Cardiac muscle cell (in vitro differentiated cells and primary cell): ENCODE data around the gene CST9L. TPM values are rescaled to one million over a fixed set of nuclear protein-coding genes. Genes with fewer than 3 reads are reported as not detected.

Experiments used
- DNase-seq, 2 donors: peaks; one replicate each; pipeline versions ENCODE4 v3.0.0 to v3.0.0-alpha.2; 2010 to 2017; ENCODE audit warnings: low read depth in 1 of 2, low spot score in 1 of 2
- H3K27ac ChIP-seq: fragments of 200-600 bp; sonication (generic); 2 replicates; pipeline ENCODE4 v1.5.1; 2016
- H3K27me3 ChIP-seq: fragments of 200-600 bp; sonication (generic); 2 replicates; pipeline ENCODE4 v1.6.0; 2016; ENCODE audit warnings: control low read depth
- H3K36me3 ChIP-seq: fragments of 200-600 bp; sonication (generic); 2 replicates; pipeline ENCODE4 v1.5.1; 2016; ENCODE audit warnings: control low read depth
- H3K4me1 ChIP-seq: fragments of 200-600 bp; sonication (generic); 2 replicates; pipeline ENCODE4 v1.8.1; 2017; ENCODE audit warnings: low read depth, mild to moderate bottlenecking, mixed run types
- H3K4me3 ChIP-seq: fragments of 200-600 bp; sonication (generic); 2 replicates; pipeline ENCODE4 v1.5.1; 2016; ENCODE audit warnings: mild to moderate bottlenecking
- H3K9me3 ChIP-seq: fragments of 200-600 bp; sonication (generic); 2 replicates; pipeline ENCODE4 v1.5.1; 2017; ENCODE audit warnings: low read depth, mild to moderate bottlenecking, control low read depth
- CTCF ChIP-seq: IDR thresholded peaks from 2 replicates; pipeline ENCODE4 v1.5.1; 2012; ENCODE audit warnings: low read depth, mild to moderate bottlenecking, low read length
- polyA plus RNA-seq: library from polyadenylated mRNA; unstranded; fragments of >200 nt; fragmentation: Nextera tagmentation; extraction: Ambion mirVana; gene quantifications from 2 replicates; pipeline ENCODE4 v1.2.1, GENCODE V29; 2016
- total RNA-seq: library from RNA; depleted of rRNA; stranded (reverse); fragments of >200 nt; gene quantifications from 2 replicates; pipeline ENCODE4 v1.2.3, GENCODE V29; 2016

CST9L gene
- total and polyA plus RNA-seq, 2 experiments from 2014 or later, result not detected

- no peak overlapping the region for H3K4me3 ChIP-seq
- no peak overlapping the region for H3K27ac ChIP-seq
- no peaks in the 10 kb centered on the region for H3K4me1 ChIP-seq
- no peak for TF ChIP-seq CTCF
- no peak for DNase-seq
- no peaks in the 10 kb centered on the region for H3K36me3 ChIP-seq
- no peaks in the 10 kb centered on the region for H3K9me3 ChIP-seq
- no peaks in the 10 kb centered on the region for H3K27me3 ChIP-seq
Observed at GRCh38 chr20:23603321-23603720, 35.0 kb upstream of the CST9L start.

DNA sequence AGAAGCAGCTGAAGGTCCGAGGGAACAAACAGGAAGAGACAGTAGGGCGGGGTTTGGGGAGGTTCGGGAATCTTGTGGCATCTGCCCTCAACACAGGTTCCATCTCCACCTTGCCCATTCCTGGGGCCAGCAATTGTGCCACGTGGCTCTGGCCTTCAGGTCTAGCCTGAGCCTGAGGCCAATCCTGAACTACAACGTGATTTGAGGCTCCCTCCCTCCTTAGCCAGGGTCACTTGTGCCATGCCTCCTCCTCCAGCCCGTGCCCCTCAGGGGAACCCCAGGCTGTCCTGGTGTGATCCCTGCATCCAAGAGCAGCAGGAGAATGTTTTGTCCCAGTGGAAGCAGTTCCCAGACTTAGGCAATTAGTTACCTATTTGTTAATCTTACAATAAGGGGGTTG is 34.4 kb upstream of the CST9L start:
- Histone ChIP-seq H3K27me3 (no peaks in the 10 kb centered on the region), H3K4me1 (no peaks in the 10 kb centered on the region), H3K9me3 (no peaks in the 10 kb centered on the region), H3K27ac (no peak overlapping the region), H3K36me3 (no peaks in the 10 kb centered on the region), H3K4me3 (no peak overlapping the region)
- TF ChIP-seq CTCF, result no peak
- no peak for DNase-seq

GRCh38 chr20:23602241-23602640 is 34.0 kb upstream of the CST9L start:
- H3K4me1 ChIP-seq, result no peaks in the 10 kb centered on the region
- no peaks in the 10 kb centered on the region for H3K9me3 ChIP-seq
- H3K4me3 ChIP-seq, result no peak overlapping the region
- DNase-seq, result no peak
- no peaks in the 10 kb centered on the region for H3K36me3 ChIP-seq
- no peak overlapping the region for H3K27ac ChIP-seq
- TF ChIP-seq CTCF, result no peak
- no peaks in the 10 kb centered on the region for H3K27me3 ChIP-seq

GRCh38 chr20:23601715-23602114 is 33.4 kb upstream of the CST9L start:
- H3K4me1 ChIP-seq, result no peaks in the 10 kb centered on the region
- no peaks in the 10 kb centered on the region for H3K36me3 ChIP-seq
- no peak for DNase-seq
- H3K4me3 ChIP-seq, result no peak overlapping the region
- H3K27me3 ChIP-seq, result no peaks in the 10 kb centered on the region
- H3K27ac ChIP-seq, result no peak overlapping the region
- no peaks in the 10 kb centered on the region for H3K9me3 ChIP-seq
- no peak for TF ChIP-seq CTCF

DNA sequence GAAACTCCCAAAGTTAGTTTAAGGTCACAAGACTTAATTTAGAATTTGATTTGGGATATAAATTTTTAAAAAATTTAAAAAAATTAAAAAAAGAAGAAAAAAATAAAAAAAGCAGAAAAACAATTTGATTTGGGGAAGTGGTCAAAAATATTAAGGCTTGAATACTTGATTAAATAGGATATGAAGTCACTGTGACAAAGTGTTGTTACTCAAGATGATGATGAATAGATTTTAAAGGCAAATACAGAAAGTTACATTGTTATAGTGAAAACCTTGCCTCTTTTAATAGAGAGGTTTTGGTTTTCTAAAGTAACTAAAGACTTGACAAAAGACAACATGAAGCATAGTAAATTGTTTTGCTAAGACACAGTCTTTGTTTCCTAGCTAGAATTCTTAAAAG is 30.2 kb upstream of the CST9L start:
- Histone ChIP-seq H3K27me3 (no peaks in the 10 kb centered on the region), H3K36me3 (no peaks in the 10 kb centered on the region), H3K27ac (no peak overlapping the region), H3K4me3 (no peak overlapping the region), H3K9me3 (no peaks in the 10 kb centered on the region), H3K4me1 (no peaks in the 10 kb centered on the region)
- no peak for DNase-seq
- no peak for TF ChIP-seq CTCF
